K562 (cell line): ENCODE measurements around the gene NIPAL1. TPM values are rescaled to one million over a fixed set of nuclear protein-coding genes. Genes with fewer than 3 reads are reported as not detected.

Experiments used
- ATAC-seq: fragments of 200-7000 bp; cut with Tn5 transposase; 3 replicates; pipeline ENCODE4 v1.9.1; 2020; ENCODE audit warnings: moderate library complexity
- BruUV-seq: library from RNA; stranded (reverse); fragments of 400-500 nt; replicated peaks from 2 replicates; lab custom pipeline; 2021; lab: Mats Ljungman, UMichigan
- CTCF ChIA-PET: fragments of 300-600 bp; formaldehyde crosslinking; extraction: SDS; loops from one replicate; lab custom pipeline; 2021; ENCODE audit warnings: low intra/inter-chr PET ratio; lab: Yijun Ruan, JAX
- POLR2A ChIA-PET: fragments of 300-600, 350-650 bp; sonication (Branson Sonifier 250); formaldehyde crosslinking; extraction: SDS; loops from one replicate; lab custom pipeline; 2021; ENCODE audit warnings: antibody characterized with exemption, inconsistent platforms; lab: Yijun Ruan, JAX
- DNase-seq, 4 experiments: peaks; one replicate each; pipeline versions ENCODE4 v3.0.0 to v3.0.0-alpha.2; 2011 to 2018; ENCODE audit warnings: low spot score in 3 of 4, mixed read lengths in 3 of 4; ENCODE audit errors: extremely low read depth in 1 of 4
- FAIRE-seq: peaks from 2 replicates; lab custom pipeline; 2011; peaks lifted over from hg19 to GRCh38; lab: Jason Lieb, UNC
- H2AFZ ChIP-seq: 2 replicates; pipeline ENCODE4 v1.6.0; 2011; ENCODE audit warnings: low read depth, low read length, control low read depth, inconsistent platforms
- H3K27ac ChIP-seq: fragments of 200-600 bp; 3 replicates; pipeline ENCODE4 v1.8.0; 2011; ENCODE audit warnings: low read depth, mild to moderate bottlenecking, control low read depth, inconsistent platforms, low read length, moderate library complexity, mixed read lengths; ENCODE audit errors: extremely low read depth
- H3K27me3 ChIP-seq, 2 experiments: fragments of 300-600 bp in 1 of 2; 2 replicates in 1 of 2; 3 replicates in 1 of 2; pipeline versions ENCODE4 v1.6.0 to v1.8.0; 2011; ENCODE audit warnings: inconsistent platforms in 2 of 2, low read length in 2 of 2, mild to moderate bottlenecking in 1 of 2, mixed read lengths in 1 of 2, moderate library complexity in 1 of 2; ENCODE audit not compliant: control insufficient read depth in 2 of 2, insufficient read depth in 2 of 2
- H3K36me3 ChIP-seq: fragments of 300-600 bp; 3 replicates; pipeline ENCODE4 v1.8.0; 2011; ENCODE audit warnings: mild to moderate bottlenecking, low read length, inconsistent platforms; ENCODE audit not compliant: control insufficient read depth, insufficient read depth
- H3K4me1 ChIP-seq, 2 experiments: fragments of 200-600 bp in 1 of 2; replicated peaks in 1 of 2; 2 replicates in 1 of 2; 3 replicates in 1 of 2; pipeline versions ENCODE4 v1.5.1 to v1.8.0; 2011; ENCODE audit warnings: inconsistent platforms in 2 of 2, low read length in 2 of 2, mild to moderate bottlenecking in 1 of 2, mixed read lengths in 1 of 2, moderate library complexity in 1 of 2; ENCODE audit not compliant: control insufficient read depth in 2 of 2, insufficient read depth in 2 of 2
- H3K4me2 ChIP-seq: 2 replicates; pipeline ENCODE4 v1.6.1; 2011; ENCODE audit warnings: low read length, control low read depth, inconsistent platforms, mixed read lengths; ENCODE audit not compliant: insufficient read depth
- H3K4me3 ChIP-seq: fragments of 200-600 bp; sonication (generic), shearing (Covaris generic); 2 replicates; pipeline ENCODE4 v1.5.1; 2016; ENCODE audit warnings: control low read depth, inconsistent platforms
- H3K79me2 ChIP-seq: fragments of 200-600 bp; 3 replicates; pipeline ENCODE4 v1.8.0; 2011; ENCODE audit warnings: low read length, inconsistent platforms; ENCODE audit not compliant: control insufficient read depth, insufficient read depth
- H3K9ac ChIP-seq, 2 experiments: 2 replicates each; pipeline versions ENCODE4 v1.6.0 to v1.6.1; 2011; ENCODE audit warnings: low read depth in 2 of 2, low read length in 2 of 2, control low read depth in 1 of 2, inconsistent platforms in 1 of 2, mild to moderate bottlenecking in 1 of 2, mixed read lengths in 1 of 2; ENCODE audit not compliant: insufficient read depth in 1 of 2
- H3K9me1 ChIP-seq: one replicate; pipeline ENCODE4 v1.6.0; 2011; ENCODE audit warnings: inconsistent platforms, mild to moderate bottlenecking, low read length, moderate library complexity; ENCODE audit not compliant: control insufficient read depth, insufficient read depth
- H3K9me3 ChIP-seq: replicated peaks from 2 replicates; pipeline ENCODE4 v1.5.1; 2011; ENCODE audit warnings: low read depth, low read length, inconsistent platforms; ENCODE audit not compliant: control insufficient read depth, insufficient read depth
- H4K20me1 ChIP-seq: replicated peaks from 2 replicates; pipeline ENCODE4 v1.6.1; 2011; ENCODE audit warnings: low read length, inconsistent platforms, mixed read lengths; ENCODE audit not compliant: control insufficient read depth, insufficient read depth
- BCLAF1 ChIP-seq, 2 experiments: fragments of 450-650 bp in 1 of 2; IDR thresholded peaks; 2 replicates each; pipeline ENCODE4 v1.6.1; 2011 to 2017; ENCODE audit warnings: low read depth in 2 of 2, antibody characterized with exemption in 1 of 2, borderline replicate concordance in 1 of 2, low read length in 1 of 2, mild to moderate bottlenecking in 1 of 2, mixed read lengths in 1 of 2; ENCODE audit not compliant: control insufficient read depth in 1 of 2
- E2F6 ChIP-seq, 2 experiments: IDR thresholded peaks; 2 replicates each; pipeline ENCODE4 v1.6.1; 2011; ENCODE audit warnings: borderline replicate concordance in 1 of 2, control low read depth in 1 of 2, low read depth in 1 of 2, low read length in 1 of 2, mild to moderate bottlenecking in 1 of 2, mixed read lengths in 1 of 2, moderate library complexity in 1 of 2; ENCODE audit not compliant: insufficient read depth in 1 of 2, insufficient read length in 1 of 2, poor library complexity in 1 of 2, severe bottlenecking in 1 of 2; ENCODE audit errors: extremely low read depth in 1 of 2
- MCM5 ChIP-seq: fragments of 450-650 bp; IDR thresholded peaks from 2 replicates; pipeline ENCODE4 v1.6.1; 2016; ENCODE audit warnings: low read depth
- MTA1 ChIP-seq: fragments of 450-650 bp; IDR thresholded peaks from 2 replicates; pipeline ENCODE4 v1.6.1; 2017; ENCODE audit warnings: borderline replicate concordance
- NCOA1 ChIP-seq: fragments of 450-650 bp; IDR thresholded peaks from 2 replicates; pipeline ENCODE4 v1.6.1; 2016; ENCODE audit warnings: low read depth
- NCOR1 ChIP-seq: fragments of 450-650 bp; IDR thresholded peaks from 2 replicates; pipeline ENCODE4 v1.6.1; 2016; ENCODE audit warnings: mild to moderate bottlenecking, moderate library complexity
- NFE2 ChIP-seq: IDR thresholded peaks from 2 replicates; pipeline ENCODE4 v1.6.1; 2014; ENCODE audit warnings: antibody characterized with exemption, low read depth
- RNF219 ChIP-seq: fragments of 250-450 bp; sonication (Bioruptor Pico); IDR thresholded peaks from 2 replicates; pipeline ENCODE4 v1.5.0; 2022; ENCODE audit warnings: mild to moderate bottlenecking
- SP1 ChIP-seq: sonication (generic); formaldehyde crosslinking; IDR thresholded peaks from 2 replicates; pipeline ENCODE4 v1.8.1; 2022; ENCODE audit warnings: mild to moderate bottlenecking, missing genetic modification reagents
- TAF7 ChIP-seq: fragments of 450-650 bp; IDR thresholded peaks from 2 replicates; pipeline ENCODE4 v1.6.1; 2016; ENCODE audit warnings: missing genetic modification characterization, missing compliant biosample characterization
- XRCC3 ChIP-seq: fragments of 450-650 bp; IDR thresholded peaks from 2 replicates; pipeline ENCODE4 v1.6.1; 2017; ENCODE audit warnings: mild to moderate bottlenecking, moderate library complexity
- YY1 ChIP-seq, 3 experiments: IDR thresholded peaks; 2 replicates each; pipeline ENCODE4 v1.6.1; 2011; ENCODE audit warnings: low read length in 2 of 3, mild to moderate bottlenecking in 2 of 3, moderate library complexity in 2 of 3, borderline replicate concordance in 1 of 3, control low read depth in 1 of 3, low read depth in 1 of 3; ENCODE audit not compliant: insufficient read depth in 3 of 3, insufficient replicate concordance in 2 of 3, control insufficient read depth in 1 of 3, insufficient read length in 1 of 3; ENCODE audit errors: extremely low read depth in 1 of 3
- ZBTB17 ChIP-seq: fragments of 450-650 bp; formaldehyde crosslinking; IDR thresholded peaks from 2 replicates; pipeline ENCODE4 v1.4.0; 2020; ENCODE audit warnings: mild to moderate bottlenecking
- ZNF76 ChIP-seq: fragments of 250-450 bp; sonication (Bioruptor Pico); IDR thresholded peaks from 2 replicates; pipeline ENCODE4 v1.4.0; 2020; ENCODE audit warnings: mild to moderate bottlenecking, moderate library complexity, borderline replicate concordance
- WGBS: fragments of 100-300 bp; shearing (Covaris generic); methylation state at CpG from one replicate; pipeline ENCODE4 v1.1.6; 2016; ENCODE audit warnings: low coverage, mixed read lengths; ENCODE audit not compliant: insufficient coverage; ENCODE audit errors: missing lambda C conversion rate; 5-methylcytosine and 5-hydroxymethylcytosine counted together
- in situ Hi-C: fragments of 300-500 bp; cut with MboI; formaldehyde crosslinking; loops from 4 replicates; pipeline ENCODE4 v1.15.0; 2018; ENCODE audit warnings: inconsistent platforms, mixed read lengths
- intact Hi-C: fragments of 100-400 bp; cut with micrococcal nuclease; formaldehyde crosslinking; loops from 2 replicates; pipeline ENCODE4 v1.14.2; 2022
- polyA plus RNA-seq, 8 experiments: library from polyadenylated mRNA; depleted of rRNA in 4 of 8; stranded (reverse) in 5 of 8; unstranded in 3 of 8; fragments of >200 nt; fragmentation: Nextera tagmentation in 2 of 8; fragmentation: Illumina TruSeq in 1 of 8; extraction: Ambion mirVana in 2 of 8; extraction: Trizol in 1 of 8; gene quantifications; 2 replicates each; pipeline versions ENCODE4 v1.2.1 to v1.2.3, GENCODE V29; 2011 to 2014; ENCODE audit warnings: inconsistent platforms in 1 of 8, missing spikeins in 1 of 8
- total RNA-seq, 7 experiments: library from RNA; depleted of rRNA in 6 of 7; stranded (reverse); fragments of >200 nt in 6 of 7; fragmentation: Illumina TruSeq in 2 of 7; extraction: Trizol in 2 of 7; gene quantifications; 2 replicates each; pipeline versions ENCODE4 v1.2.1 to v1.2.3, GENCODE V29; 2011 to 2021; ENCODE audit warnings: low replicate concordance in 1 of 7

NIPAL1 gene
- total and polyA plus RNA-seq, 9 of the 15 experiments (the other 6 are each of a cell fraction or from before 2014, with no cell fraction given), result 0.03 to 0.43 (median 0.25) TPM

GRCh38 chr4:48018112-48018511, 1.5 kb downstream of the NIPAL1 start (continued):
- TF ChIP-seq MTA1, result no peak
- no peak for TF ChIP-seq NCOR1
- TF ChIP-seq ZNF76 (CRISPR knock-in tag), result no peak
- TF ChIP-seq XRCC3, result no peak
- no peak for TF ChIP-seq E2F6 (IDR thresholded peaks at IDR 0.05; ENCODE audit: borderline replicate concordance in 1 of 2, extremely low read depth in 1 of 2, insufficient read depth in 1 of 2, insufficient read length in 1 of 2, low read depth in 1 of 2, low read length in 1 of 2, poor library complexity in 1 of 2, severe bottlenecking in 1 of 2)
- TF ChIP-seq TAF7 (tag), result no peak
- TF ChIP-seq MCM5, result no peak
- TF ChIP-seq NFE2, result no peak
- no peak for TF ChIP-seq YY1 (IDR thresholded peaks at IDR 0.05; ENCODE audit: borderline replicate concordance in 1 of 3, control insufficient read depth in 1 of 3, extremely low read depth in 1 of 3, insufficient read depth in 3 of 3, insufficient read length in 1 of 3, insufficient replicate concordance in 2 of 3, low read depth in 1 of 3, low read length in 2 of 3)
- TF ChIP-seq, all 486 proteins: peak for 0

- in situ Hi-C loops, result no loop called here
- H3K9ac ChIP-seq, result no peak overlapping the region
- TF ChIP-seq NFE2 (no peak), NCOA1 (no peak), ZBTB17 (no peak), RNF219 (CRISPR knock-in tag) (no peak), SP1 (CRISPR knock-in tag) (no peak), BCLAF1 (IDR thresholded peaks at IDR 0.05; ENCODE audit: borderline replicate concordance in 1 of 2, control insufficient read depth in 1 of 2, low read depth in 2 of 2, low read length in 1 of 2) (no peak)
Measured at GRCh38 chr4:48021100-48021499, 4.5 kb downstream of the NIPAL1 start.

More at GRCh38 chr4:48021100-48021499, 4.5 kb downstream of the NIPAL1 start:
- ChIA-PET CTCF (no interaction called here), POLR2A (no interaction called here)
- H2AFZ ChIP-seq, result no peak overlapping the region
- H4K20me1 ChIP-seq, result no peaks in the 10 kb centered on the region
- FAIRE-seq (no peak), DNase-seq (no peak), ATAC-seq (no peak)
- H3K4me3 ChIP-seq, result no peak overlapping the region
- H3K79me2 ChIP-seq, result no peaks in the 10 kb centered on the region
- no peaks in the 10 kb centered on the region for H3K9me3 ChIP-seq
- intact Hi-C loops, result no loop called here
- WGBS, result 5% methylated on average over 1 of the region's 1 CpG
- H3K36me3 ChIP-seq, result no peaks in the 10 kb centered on the region
- peaks cover 10 to 23% of the 10 kb centered on the region in 2 experiments; a peak in 4 of 5 replicates for H3K27me3 ChIP-seq
- BruUV-seq, result no TSS peak
- no peaks in the 10 kb centered on the region for H3K9me1 ChIP-seq
- H3K4me2 ChIP-seq, result no peak overlapping the region
- peaks cover 0 to 13% of the 10 kb centered on the region in 2 experiments; a peak in 3 of 5 replicates for H3K4me1 ChIP-seq
- H3K27ac ChIP-seq, result no peak overlapping the region
